Measurements from ENCODE around the gene RUSC2. TPM values are rescaled to one million over a fixed set of nuclear protein-coding genes. Genes with fewer than 3 reads are reported as not detected.

Gene RUSC2
- total and polyA plus RNA-seq, 2 of the 13 experiments (the other 11 are each of a cell fraction or from before 2014, with no cell fraction given) = 2.8 to 3.3 TPM

DNA sequence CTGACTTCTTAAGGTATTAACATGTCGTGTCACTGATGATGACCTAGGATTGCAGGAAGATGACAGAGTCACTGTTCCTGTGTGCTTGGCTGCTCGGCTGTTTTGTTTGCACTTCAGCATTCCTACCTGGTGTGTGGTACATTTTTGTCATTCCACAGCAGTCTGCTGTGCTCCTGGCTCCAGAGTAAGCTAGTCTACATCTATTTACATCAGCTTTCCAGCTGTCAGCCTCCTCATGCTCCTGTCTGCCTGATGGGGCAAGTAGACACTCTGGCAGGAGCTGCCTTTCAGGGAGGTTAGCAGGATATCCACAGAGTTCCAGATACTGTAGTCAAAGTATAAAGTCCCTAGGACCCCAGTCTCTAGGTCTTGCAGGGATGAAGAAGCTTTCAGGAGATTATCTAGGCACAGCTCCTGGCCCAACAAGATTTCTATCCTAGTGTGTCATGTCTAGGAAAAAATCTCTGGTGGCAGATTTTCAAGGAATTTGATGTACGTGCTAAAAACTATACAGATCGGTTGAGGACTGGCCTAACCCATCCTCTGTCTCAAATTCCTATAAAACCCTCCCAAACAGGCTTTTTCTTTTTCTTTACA lies 28.4 kb downstream of the RUSC2 start (continued):
- TF ChIP-seq, protein P1, sequence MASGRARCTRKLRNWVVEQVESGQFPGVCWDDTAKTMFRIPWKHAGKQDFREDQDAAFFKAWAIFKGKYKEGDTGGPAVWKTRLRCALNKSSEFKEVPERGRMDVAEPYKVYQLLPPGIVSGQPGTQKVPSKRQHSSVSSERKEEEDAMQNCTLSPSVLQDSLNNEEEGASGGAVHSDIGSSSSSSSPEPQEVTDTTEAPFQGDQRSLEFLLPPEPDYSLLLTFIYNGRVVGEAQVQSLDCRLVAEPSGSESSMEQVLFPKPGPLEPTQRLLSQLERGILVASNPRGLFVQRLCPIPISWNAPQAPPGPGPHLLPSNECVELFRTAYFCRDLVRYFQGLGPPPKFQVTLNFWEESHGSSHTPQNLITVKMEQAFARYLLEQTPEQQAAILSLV (CRISPR knock-in tag; IDR thresholded peaks at IDR 0.05; ENCODE audit: borderline replicate concordance) = no peak
- TF ChIP-seq ZBTB42 (CRISPR knock-in tag; IDR thresholded peaks at IDR 0.05) (peak; percentile 93), HDAC2 (CRISPR knock-in tag; IDR thresholded peaks at IDR 0.05) (peak; percentile 94), ZNF674 (CRISPR knock-in tag; IDR thresholded peaks at IDR 0.05; ENCODE audit: low read depth) (no peak), NFKBIZ (CRISPR knock-in tag; IDR thresholded peaks at IDR 0.05) (peak; percentile 76; the same call in 1 of the 2 replicates), ZNF10 (CRISPR knock-in tag; IDR thresholded peaks at IDR 0.05; ENCODE audit: borderline replicate concordance, low read depth) (no peak), GTF3A (CRISPR knock-in tag; conservative IDR thresholded peaks at IDR 0.05) (no peak), TBX3 (IDR thresholded peaks at IDR 0.05; ENCODE audit: borderline replicate concordance) (peak; percentile 48; the same call in 1 of the 2 replicates), MAFF (IDR thresholded peaks at IDR 0.05; ENCODE audit: low read depth, low read length) (peak; percentile 60), TBX2 (CRISPR knock-in tag; IDR thresholded peaks at IDR 0.05; ENCODE audit: borderline replicate concordance) (0 out of 2 replicates have a peak, but pooled peaks have one; percentile 32), GTF2F1 (IDR thresholded peaks at IDR 0.05; ENCODE audit: low read length) (no peak), ISX (CRISPR knock-in tag; conservative IDR thresholded peaks at IDR 0.05) (no peak), RXRA (CRISPR knock-in tag; IDR thresholded peaks at IDR 0.05) (peak; percentile 36; the same call in 1 of the 2 replicates), SP5 (CRISPR knock-in tag; IDR thresholded peaks at IDR 0.05; ENCODE audit: borderline replicate concordance, low read depth) (no peak)
- TF ChIP-seq, protein P2, sequence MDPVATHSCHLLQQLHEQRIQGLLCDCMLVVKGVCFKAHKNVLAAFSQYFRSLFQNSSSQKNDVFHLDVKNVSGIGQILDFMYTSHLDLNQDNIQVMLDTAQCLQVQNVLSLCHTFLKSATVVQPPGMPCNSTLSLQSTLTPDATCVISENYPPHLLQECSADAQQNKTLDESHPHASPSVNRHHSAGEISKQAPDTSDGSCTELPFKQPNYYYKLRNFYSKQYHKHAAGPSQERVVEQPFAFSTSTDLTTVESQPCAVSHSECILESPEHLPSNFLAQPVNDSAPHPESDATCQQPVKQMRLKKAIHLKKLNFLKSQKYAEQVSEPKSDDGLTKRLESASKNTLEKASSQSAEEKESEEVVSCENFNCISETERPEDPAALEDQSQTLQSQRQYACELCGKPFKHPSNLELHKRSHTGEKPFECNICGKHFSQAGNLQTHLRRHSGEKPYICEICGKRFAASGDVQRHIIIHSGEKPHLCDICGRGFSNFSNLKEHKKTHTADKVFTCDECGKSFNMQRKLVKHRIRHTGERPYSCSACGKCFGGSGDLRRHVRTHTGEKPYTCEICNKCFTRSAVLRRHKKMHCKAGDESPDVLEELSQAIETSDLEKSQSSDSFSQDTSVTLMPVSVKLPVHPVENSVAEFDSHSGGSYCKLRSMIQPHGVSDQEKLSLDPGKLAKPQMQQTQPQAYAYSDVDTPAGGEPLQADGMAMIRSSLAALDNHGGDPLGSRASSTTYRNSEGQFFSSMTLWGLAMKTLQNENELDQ (CRISPR knock-in tag; IDR thresholded peaks at IDR 0.05; ENCODE audit: borderline replicate concordance) = no peak
- TF ChIP-seq, protein P3, sequence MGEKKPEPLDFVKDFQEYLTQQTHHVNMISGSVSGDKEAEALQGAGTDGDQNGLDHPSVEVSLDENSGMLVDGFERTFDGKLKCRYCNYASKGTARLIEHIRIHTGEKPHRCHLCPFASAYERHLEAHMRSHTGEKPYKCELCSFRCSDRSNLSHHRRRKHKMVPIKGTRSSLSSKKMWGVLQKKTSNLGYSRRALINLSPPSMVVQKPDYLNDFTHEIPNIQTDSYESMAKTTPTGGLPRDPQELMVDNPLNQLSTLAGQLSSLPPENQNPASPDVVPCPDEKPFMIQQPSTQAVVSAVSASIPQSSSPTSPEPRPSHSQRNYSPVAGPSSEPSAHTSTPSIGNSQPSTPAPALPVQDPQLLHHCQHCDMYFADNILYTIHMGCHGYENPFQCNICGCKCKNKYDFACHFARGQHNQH (CRISPR knock-in tag; IDR thresholded peaks at IDR 0.05) = peak; percentile 97
- TF ChIP-seq, protein P4, sequence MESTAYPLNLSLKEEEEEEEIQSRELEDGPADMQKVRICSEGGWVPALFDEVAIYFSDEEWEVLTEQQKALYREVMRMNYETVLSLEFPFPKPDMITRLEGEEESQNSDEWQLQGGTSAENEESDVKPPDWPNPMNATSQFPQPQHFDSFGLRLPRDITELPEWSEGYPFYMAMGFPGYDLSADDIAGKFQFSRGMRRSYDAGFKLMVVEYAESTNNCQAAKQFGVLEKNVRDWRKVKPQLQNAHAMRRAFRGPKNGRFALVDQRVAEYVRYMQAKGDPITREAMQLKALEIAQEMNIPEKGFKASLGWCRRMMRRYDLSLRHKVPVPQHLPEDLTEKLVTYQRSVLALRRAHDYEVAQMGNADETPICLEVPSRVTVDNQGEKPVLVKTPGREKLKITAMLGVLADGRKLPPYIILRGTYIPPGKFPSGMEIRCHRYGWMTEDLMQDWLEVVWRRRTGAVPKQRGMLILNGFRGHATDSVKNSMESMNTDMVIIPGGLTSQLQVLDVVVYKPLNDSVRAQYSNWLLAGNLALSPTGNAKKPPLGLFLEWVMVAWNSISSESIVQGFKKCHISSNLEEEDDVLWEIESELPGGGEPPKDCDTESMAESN (CRISPR knock-in tag; conservative IDR thresholded peaks at IDR 0.05) = no peak
- TF ChIP-seq, protein P5, sequence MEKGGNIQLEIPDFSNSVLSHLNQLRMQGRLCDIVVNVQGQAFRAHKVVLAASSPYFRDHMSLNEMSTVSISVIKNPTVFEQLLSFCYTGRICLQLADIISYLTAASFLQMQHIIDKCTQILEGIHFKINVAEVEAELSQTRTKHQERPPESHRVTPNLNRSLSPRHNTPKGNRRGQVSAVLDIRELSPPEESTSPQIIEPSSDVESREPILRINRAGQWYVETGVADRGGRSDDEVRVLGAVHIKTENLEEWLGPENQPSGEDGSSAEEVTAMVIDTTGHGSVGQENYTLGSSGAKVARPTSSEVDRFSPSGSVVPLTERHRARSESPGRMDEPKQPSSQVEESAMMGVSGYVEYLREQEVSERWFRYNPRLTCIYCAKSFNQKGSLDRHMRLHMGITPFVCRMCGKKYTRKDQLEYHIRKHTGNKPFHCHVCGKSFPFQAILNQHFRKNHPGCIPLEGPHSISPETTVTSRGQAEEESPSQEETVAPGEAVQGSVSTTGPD (CRISPR knock-in tag; IDR thresholded peaks at IDR 0.05) = no peak
- TF ChIP-seq, protein P6, sequence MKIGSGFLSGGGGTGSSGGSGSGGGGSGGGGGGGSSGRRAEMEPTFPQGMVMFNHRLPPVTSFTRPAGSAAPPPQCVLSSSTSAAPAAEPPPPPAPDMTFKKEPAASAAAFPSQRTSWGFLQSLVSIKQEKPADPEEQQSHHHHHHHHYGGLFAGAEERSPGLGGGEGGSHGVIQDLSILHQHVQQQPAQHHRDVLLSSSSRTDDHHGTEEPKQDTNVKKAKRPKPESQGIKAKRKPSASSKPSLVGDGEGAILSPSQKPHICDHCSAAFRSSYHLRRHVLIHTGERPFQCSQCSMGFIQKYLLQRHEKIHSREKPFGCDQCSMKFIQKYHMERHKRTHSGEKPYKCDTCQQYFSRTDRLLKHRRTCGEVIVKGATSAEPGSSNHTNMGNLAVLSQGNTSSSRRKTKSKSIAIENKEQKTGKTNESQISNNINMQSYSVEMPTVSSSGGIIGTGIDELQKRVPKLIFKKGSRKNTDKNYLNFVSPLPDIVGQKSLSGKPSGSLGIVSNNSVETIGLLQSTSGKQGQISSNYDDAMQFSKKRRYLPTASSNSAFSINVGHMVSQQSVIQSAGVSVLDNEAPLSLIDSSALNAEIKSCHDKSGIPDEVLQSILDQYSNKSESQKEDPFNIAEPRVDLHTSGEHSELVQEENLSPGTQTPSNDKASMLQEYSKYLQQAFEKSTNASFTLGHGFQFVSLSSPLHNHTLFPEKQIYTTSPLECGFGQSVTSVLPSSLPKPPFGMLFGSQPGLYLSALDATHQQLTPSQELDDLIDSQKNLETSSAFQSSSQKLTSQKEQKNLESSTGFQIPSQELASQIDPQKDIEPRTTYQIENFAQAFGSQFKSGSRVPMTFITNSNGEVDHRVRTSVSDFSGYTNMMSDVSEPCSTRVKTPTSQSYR (CRISPR knock-in tag; IDR thresholded peaks at IDR 0.05; ENCODE audit: borderline replicate concordance) = peak; percentile 29; the same call in 1 of the 2 replicates
